Measurements from ENCODE around the gene HSPB6.

HSPB6 gene

DNA sequence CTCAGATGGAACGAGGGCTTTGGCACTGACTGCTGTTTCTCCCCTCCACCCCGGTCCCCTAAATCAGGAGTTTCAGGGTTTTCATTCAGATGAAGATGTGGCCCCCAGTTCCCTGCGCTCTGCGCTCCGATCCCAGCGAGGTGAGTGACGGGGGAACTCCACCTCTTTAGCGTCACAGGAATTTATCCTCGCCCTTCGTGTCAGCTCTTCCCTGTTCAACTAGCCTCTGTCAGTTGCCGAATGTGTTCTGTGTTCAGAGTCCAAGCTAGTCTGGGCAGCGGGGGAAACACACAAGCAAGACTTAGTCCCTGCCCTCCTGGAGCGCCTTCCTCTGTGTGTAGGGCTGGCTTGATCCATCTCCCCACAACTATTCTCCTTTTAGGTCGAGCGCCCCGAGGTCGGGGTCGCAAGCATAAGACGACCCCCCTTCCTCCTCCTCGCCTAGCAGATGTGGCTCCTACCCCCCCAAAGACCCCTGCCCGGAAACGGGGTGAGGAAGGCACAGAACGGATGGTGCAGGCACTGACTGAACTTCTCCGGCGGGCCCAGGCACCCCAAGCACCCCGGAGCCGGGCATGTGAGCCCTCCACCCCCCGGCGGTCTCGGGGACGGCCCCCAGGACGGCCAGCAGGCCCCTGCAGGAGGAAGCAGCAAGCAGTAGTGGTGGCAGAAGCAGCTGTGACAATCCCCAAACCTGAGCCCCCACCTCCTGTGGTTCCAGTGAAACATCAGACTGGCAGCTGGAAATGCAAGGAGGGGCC, 37.2 kb downstream of the HSPB6 start:
- in situ Hi-C loops (cut with MboI; ENCODE audit: low pct_unique_long_range_greater_than_20kb, low sequenced_read_pairs, unreplicated experiment): no loop called here
- TF ChIP-seq, protein P1, sequence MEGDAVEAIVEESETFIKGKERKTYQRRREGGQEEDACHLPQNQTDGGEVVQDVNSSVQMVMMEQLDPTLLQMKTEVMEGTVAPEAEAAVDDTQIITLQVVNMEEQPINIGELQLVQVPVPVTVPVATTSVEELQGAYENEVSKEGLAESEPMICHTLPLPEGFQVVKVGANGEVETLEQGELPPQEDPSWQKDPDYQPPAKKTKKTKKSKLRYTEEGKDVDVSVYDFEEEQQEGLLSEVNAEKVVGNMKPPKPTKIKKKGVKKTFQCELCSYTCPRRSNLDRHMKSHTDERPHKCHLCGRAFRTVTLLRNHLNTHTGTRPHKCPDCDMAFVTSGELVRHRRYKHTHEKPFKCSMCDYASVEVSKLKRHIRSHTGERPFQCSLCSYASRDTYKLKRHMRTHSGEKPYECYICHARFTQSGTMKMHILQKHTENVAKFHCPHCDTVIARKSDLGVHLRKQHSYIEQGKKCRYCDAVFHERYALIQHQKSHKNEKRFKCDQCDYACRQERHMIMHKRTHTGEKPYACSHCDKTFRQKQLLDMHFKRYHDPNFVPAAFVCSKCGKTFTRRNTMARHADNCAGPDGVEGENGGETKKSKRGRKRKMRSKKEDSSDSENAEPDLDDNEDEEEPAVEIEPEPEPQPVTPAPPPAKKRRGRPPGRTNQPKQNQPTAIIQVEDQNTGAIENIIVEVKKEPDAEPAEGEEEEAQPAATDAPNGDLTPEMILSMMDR (IDR thresholded peaks at IDR 0.05; ENCODE audit: extremely low read depth, insufficient read depth, missing control alignments): no peak
- DNase-seq (ENCODE audit: low spot score): no peak

DNA sequence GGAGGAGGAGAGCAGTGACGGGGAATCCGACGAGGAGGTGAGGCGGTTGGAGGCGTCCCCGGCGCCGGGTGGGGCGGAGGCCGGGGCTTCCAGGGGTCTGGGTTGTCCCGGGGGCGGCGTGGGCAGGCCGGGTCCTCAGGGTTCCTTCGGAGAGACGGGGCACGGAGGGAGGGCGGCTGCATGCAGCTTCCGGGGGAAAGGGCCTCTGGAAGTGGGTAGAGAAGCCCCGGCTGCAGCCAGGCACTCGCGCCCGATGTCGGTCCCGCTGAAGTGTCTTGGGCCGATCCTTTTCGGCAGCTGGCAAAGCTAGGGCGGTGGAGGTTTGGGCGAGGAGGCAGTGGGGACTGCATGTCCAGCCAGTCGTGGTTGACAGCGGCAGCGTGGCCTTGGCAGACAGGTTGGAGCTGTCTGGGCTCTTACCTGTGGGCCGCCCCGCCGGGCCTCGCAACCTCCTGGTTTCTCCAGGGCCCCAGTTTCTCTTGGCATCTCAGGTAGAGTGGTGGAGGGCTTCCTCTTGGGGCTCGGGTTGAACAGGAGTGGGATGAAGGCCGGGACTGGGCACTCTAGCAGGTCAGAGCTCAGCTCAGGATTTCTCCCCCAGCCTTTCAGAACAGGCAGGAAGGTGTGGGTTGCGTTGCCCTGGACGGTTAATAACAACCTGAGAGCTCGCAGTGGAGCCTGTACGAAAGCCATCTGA, 38.3 kb downstream of the HSPB6 start:
- DNase-seq (ENCODE audit: low spot score): peak; percentile 75
- TF ChIP-seq, protein P1 (IDR thresholded peaks at IDR 0.05; ENCODE audit: extremely low read depth, insufficient read depth, missing control alignments): no peak
- in situ Hi-C loops (cut with MboI; ENCODE audit: low pct_unique_long_range_greater_than_20kb, low sequenced_read_pairs, unreplicated experiment): no loop called here

DNA sequence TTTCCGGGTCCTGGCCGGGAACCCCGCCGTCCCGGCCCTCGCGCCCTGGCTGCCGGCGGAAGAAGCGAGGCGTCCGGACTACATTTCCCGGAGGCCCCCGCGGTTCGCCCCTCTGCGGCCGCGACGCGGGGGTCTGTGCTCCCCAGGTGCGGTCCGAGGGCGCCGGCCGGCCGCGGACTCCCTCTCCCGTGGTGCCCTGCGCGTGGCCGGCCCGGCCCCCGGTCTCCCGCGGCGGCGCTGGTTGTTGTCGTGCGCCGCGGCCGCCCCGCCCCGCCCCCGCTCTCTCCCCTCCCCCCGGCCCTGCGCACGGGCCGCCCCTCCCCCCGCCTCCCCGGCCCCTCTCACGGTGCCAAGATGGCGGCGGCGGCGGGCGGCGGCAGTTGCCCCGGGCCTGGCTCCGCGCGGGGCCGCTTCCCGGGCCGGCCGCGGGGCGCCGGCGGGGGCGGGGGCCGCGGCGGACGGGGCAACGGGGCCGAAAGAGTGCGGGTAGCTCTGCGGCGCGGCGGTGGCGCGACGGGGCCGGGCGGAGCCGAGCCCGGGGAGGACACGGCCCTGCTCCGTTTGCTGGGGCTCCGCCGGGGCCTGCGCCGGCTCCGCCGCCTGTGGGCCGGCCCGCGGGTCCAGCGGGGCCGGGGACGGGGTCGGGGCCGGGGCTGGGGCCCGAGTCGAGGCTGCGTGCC, 39.0 kb downstream of the HSPB6 start, which contains the start of gene KMT2B:
Gene KMT2B, plus strand, starts transcription at position 339 of the 680 bp plus-strand sequence. Its CDS starts 16 bp downstream, at position 355.
- in situ Hi-C loops (cut with MboI; ENCODE audit: low pct_unique_long_range_greater_than_20kb, low sequenced_read_pairs, unreplicated experiment): no loop called here
- DNase-seq (ENCODE audit: low spot score): peak; percentile 99
- TF ChIP-seq, protein P1 (IDR thresholded peaks at IDR 0.05; ENCODE audit: extremely low read depth, insufficient read depth, missing control alignments): no peak

DNA sequence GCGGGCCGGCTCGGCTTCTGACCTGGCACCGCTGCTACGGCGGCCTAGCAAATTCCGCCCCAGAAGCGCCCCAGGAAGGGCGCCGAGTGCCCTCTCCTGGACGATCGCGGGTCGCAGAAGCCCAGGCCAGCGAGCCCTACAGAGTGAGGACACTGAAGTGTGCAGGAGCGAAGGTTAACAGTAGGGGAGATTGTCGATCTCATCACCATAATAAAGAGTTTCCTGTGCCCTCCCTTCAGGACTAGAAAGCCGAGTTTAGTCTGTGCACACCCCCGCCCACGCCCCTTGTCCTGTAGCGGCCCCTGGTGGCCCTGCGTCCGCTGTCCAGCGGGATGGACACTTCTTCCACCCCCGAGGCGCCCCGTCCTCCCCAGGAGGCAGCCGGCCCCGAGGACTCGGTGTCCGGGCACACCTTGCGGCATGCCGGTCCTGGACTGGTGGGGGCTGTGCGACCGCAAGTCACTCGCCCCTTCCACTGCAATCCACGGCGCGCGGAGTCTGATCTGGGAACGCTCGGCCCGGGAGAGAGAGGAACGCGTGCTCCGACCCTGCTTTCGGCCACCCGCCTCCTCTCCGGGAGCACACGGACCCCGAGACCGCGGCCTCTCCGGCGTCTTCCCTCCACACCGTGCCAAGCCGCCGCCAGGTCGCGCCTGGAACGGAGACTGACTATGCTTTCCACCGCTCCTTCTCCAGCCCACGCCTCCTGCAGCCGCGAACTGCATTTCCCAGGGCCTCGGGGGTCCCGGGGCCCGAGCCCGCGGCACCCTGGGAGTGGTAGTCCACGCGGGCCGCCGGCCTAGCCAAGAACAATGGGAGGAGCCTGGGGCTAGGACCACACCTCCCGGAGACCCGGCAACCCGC, 39.8 kb downstream of the HSPB6 start:
- TF ChIP-seq, protein P1 (IDR thresholded peaks at IDR 0.05; ENCODE audit: extremely low read depth, insufficient read depth, missing control alignments): peak; percentile 69
- in situ Hi-C loops (cut with MboI; ENCODE audit: low pct_unique_long_range_greater_than_20kb, low sequenced_read_pairs, unreplicated experiment): no loop called here
- peak; percentile 86 for DNase-seq (ENCODE audit: low spot score)

DNA sequence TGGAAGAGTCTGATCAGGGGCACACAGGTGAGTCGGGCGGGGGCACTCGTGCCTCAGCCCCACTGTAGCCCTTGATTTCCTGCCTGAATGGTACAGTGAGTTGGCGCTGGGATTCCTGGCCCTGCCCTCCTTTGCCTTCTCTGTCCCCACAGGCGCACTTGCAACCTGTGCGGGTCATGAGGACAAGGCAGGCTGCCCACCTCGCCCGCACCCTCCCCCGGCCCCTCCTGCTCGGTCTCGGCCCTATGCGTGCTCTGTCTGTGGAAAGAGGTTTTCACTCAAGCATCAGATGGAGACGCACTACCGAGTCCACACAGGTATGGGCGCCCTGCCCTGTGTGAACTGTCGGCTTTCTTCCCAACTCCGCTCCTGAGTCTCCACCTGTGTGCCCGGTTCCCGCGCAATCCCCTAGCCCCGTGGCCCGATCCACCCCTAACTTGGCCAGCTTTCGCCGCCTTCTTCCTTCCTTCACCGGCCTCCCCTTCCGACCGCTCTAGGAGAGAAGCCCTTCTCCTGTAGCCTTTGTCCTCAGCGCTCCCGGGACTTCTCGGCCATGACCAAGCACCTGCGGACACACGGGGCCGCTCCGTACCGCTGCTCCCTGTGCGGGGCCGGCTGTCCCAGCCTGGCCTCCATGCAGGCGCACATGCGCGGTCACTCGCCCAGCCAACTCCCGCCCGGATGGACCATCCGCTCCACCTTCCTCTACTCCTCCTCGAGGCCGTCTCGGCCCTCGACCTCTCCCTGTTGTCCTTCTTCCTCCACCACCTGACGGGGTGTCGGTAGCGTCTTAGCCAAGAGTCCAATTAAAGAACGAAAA, 40.6 kb downstream of the HSPB6 start:
- DNase-seq (ENCODE audit: low spot score): no peak
- in situ Hi-C loops (cut with MboI; ENCODE audit: low pct_unique_long_range_greater_than_20kb, low sequenced_read_pairs, unreplicated experiment): no loop called here
- TF ChIP-seq, protein P1 (IDR thresholded peaks at IDR 0.05; ENCODE audit: extremely low read depth, insufficient read depth, missing control alignments): no peak
